ENCODE data around the gene COA7. TPM values are rescaled to one million over a fixed set of nuclear protein-coding genes. Genes with fewer than 3 reads are reported as not detected.

COA7 gene
- total RNA-seq, 2 donors from 2014 or later: 14.8 to 23.8 TPM

DNA sequence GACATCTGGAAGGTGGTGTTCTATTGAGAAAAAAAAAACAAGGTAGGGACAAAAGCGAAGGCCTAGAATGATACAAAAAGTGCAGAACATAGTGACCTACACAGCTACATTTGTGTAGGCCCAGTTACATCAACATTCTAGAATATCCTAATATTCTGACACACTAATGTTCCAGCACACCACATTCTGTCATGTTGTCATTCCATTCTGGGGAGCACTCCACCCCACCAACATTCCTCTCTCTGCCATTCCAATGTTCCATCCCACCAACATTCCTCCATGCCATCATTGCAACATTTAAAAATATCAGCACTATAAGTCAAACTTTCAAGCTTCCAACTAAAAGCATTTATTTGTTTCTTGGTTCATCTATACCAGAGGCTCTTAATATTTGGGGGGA lies 28.5 kb downstream of the COA7 start:
- no peak overlapping the region for H3K9ac ChIP-seq (ENCODE audit: low read depth in 2 of 2, low read length in 2 of 2)
- H3K4me3 ChIP-seq: no peak overlapping the region
- no peaks in the 10 kb centered on the region for H3K4me1 ChIP-seq
- DNase-seq: no peak
- TF ChIP-seq CTCF (IDR thresholded peaks at IDR 0.05): no peak
- no peak overlapping the region for H3K27ac ChIP-seq
- H3K9me3 ChIP-seq: no peaks in the 10 kb centered on the region
- H3K27me3 ChIP-seq: no peaks in the 10 kb centered on the region
- H3K36me3 ChIP-seq: no peaks in the 10 kb centered on the region
- intact Hi-C loops (cut with DNase I): no loop called here

- Histone ChIP-seq H3K36me3 (no peaks in the 10 kb centered on the region), H3K9me3 (no peaks in the 10 kb centered on the region), H3K27ac (no peak overlapping the region), H3K4me1 (no peaks in the 10 kb centered on the region), H3K27me3 (no peaks in the 10 kb centered on the region), H3K4me3 (no peak overlapping the region), H3K9ac (ENCODE audit: low read depth in 2 of 2, low read length in 2 of 2) (no peak overlapping the region)
- TF ChIP-seq CTCF (IDR thresholded peaks at IDR 0.05): no peak
- DNase-seq: no peak
- intact Hi-C loops (cut with DNase I): no loop called here
Observed at GRCh38 chr1:52668711-52669110, 29.4 kb downstream of the COA7 start.

- intact Hi-C loops (cut with DNase I): no loop called here
- no peak for DNase-seq
- TF ChIP-seq CTCF (IDR thresholded peaks at IDR 0.05): no peak
- Histone ChIP-seq H3K27me3 (no peaks in the 10 kb centered on the region), H3K4me3 (no peak overlapping the region), H3K9ac (ENCODE audit: low read depth in 2 of 2, low read length in 2 of 2) (no peak overlapping the region), H3K27ac (no peak overlapping the region), H3K36me3 (no peaks in the 10 kb centered on the region), H3K4me1 (no peaks in the 10 kb centered on the region), H3K9me3 (no peaks in the 10 kb centered on the region)
Observed at GRCh38 chr1:52667984-52668383, 30.2 kb downstream of the COA7 start.

- Histone ChIP-seq H3K4me1 (no peaks in the 10 kb centered on the region), H3K27ac (no peak overlapping the region), H3K9me3 (no peaks in the 10 kb centered on the region), H3K36me3 (no peaks in the 10 kb centered on the region), H3K27me3 (no peaks in the 10 kb centered on the region), H3K4me3 (no peak overlapping the region), H3K9ac (ENCODE audit: low read depth in 2 of 2, low read length in 2 of 2) (no peak overlapping the region)
- intact Hi-C loops (cut with DNase I): no loop called here
- TF ChIP-seq CTCF (IDR thresholded peaks at IDR 0.05): no peak
- DNase-seq: no peak
Observed at GRCh38 chr1:52667290-52667689, 30.9 kb downstream of the COA7 start.

- H3K9ac ChIP-seq (ENCODE audit: low read depth in 2 of 2, low read length in 2 of 2): no peak overlapping the region
- no peaks in the 10 kb centered on the region for H3K4me1 ChIP-seq
- H3K4me3 ChIP-seq: no peak overlapping the region
- no peaks in the 10 kb centered on the region for H3K9me3 ChIP-seq
- intact Hi-C loops (cut with DNase I): no loop called here
- DNase-seq: no peak
- H3K27ac ChIP-seq: no peak overlapping the region
- H3K27me3 ChIP-seq: no peaks in the 10 kb centered on the region
- TF ChIP-seq CTCF (IDR thresholded peaks at IDR 0.05): no peak
- H3K36me3 ChIP-seq: no peaks in the 10 kb centered on the region
Observed at GRCh38 chr1:52665006-52665941, 32.9 kb downstream of the COA7 start.

All from colonic mucosa (tissue), 4 donors.